ENCODE data around the gene BCAP29.
A peak's percentile ranks its signal among the peaks of the same experiment; 100 is the strongest.

The BCAP29 gene

DNA sequence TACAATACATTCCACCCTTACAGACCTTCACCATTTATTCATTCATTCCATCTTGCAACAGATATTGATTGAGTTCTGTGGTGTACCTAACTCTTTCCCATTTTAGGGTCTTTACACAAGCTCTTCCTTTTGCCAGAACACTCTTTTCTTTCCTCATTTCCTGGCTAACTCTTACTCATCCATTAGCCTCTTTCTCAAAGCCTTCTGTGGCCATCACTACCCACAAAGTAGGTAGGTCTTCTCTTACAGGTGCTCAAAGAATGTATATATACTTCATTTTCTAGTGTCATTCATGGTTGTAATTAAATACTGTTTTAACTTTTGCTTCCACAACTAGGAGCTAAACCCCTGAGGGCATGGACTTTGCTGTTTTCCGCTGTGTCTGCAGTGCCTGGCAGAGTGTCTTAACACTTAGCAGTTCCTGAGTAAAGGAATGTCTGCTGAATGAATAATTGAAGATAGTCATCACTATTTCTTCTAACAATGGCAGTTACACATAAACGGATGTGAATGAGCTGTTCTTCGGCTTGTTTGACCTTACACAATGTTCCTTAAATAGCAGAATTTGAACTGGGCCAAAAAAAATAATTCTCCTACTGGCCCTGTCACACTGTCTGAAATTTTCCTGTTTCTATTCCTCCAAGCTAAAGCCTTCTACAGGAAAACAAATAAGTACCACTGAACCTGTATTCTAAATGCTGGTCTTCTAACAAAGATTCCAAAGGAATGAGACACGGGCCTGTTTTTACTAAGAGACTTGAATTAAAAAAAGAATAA lies 15.1 kb downstream of the BCAP29 start:
- peak; percentile 98 for DNase-seq (ENCODE audit: low read depth)
- no peak overlapping the region for H3K4me3 ChIP-seq (replicated peaks; ENCODE audit: low read depth, low read length)
- TF ChIP-seq, protein P1, sequence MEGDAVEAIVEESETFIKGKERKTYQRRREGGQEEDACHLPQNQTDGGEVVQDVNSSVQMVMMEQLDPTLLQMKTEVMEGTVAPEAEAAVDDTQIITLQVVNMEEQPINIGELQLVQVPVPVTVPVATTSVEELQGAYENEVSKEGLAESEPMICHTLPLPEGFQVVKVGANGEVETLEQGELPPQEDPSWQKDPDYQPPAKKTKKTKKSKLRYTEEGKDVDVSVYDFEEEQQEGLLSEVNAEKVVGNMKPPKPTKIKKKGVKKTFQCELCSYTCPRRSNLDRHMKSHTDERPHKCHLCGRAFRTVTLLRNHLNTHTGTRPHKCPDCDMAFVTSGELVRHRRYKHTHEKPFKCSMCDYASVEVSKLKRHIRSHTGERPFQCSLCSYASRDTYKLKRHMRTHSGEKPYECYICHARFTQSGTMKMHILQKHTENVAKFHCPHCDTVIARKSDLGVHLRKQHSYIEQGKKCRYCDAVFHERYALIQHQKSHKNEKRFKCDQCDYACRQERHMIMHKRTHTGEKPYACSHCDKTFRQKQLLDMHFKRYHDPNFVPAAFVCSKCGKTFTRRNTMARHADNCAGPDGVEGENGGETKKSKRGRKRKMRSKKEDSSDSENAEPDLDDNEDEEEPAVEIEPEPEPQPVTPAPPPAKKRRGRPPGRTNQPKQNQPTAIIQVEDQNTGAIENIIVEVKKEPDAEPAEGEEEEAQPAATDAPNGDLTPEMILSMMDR (IDR thresholded peaks at IDR 0.05; ENCODE audit: low read length, missing control alignments) = no peak

- TF ChIP-seq, protein P1 (IDR thresholded peaks at IDR 0.05; ENCODE audit: low read length, missing control alignments) = no peak
- no peak overlapping the region for H3K4me3 ChIP-seq (replicated peaks; ENCODE audit: low read depth, low read length)
- peak; percentile 81 for DNase-seq (ENCODE audit: low read depth)
These were observed 17.0 kb downstream of the BCAP29 start for GRCh38 chr7:107596881-107597581.

- DNase-seq (ENCODE audit: low read depth) = no peak
- TF ChIP-seq, protein P1 (IDR thresholded peaks at IDR 0.05; ENCODE audit: low read length, missing control alignments) = no peak
- H3K4me3 ChIP-seq (replicated peaks; ENCODE audit: low read depth, low read length) = no peak overlapping the region
These were observed 17.5 kb downstream of the BCAP29 start for GRCh38 chr7:107597582-107597916.

GRCh38 chr7:107597953-107598352 lies 17.9 kb downstream of the BCAP29 start:
- DNase-seq (ENCODE audit: low read depth) = no peak
- TF ChIP-seq, protein P1 (IDR thresholded peaks at IDR 0.05; ENCODE audit: low read length, missing control alignments) = no peak
- no peak overlapping the region for H3K4me3 ChIP-seq (replicated peaks; ENCODE audit: low read depth, low read length)

- TF ChIP-seq, protein P1 (IDR thresholded peaks at IDR 0.05; ENCODE audit: low read length, missing control alignments) = no peak
- no peak for DNase-seq (ENCODE audit: low read depth)
These were observed 19.2 kb downstream of the BCAP29 start for GRCh38 chr7:107599262-107599661.

GRCh38 chr7:107600816-107601215 lies 20.8 kb downstream of the BCAP29 start:
- no peak for DNase-seq (ENCODE audit: low read depth)
- H3K4me3 ChIP-seq (replicated peaks; ENCODE audit: low read depth, low read length) = no peak overlapping the region
- TF ChIP-seq, protein P1 (IDR thresholded peaks at IDR 0.05; ENCODE audit: low read length, missing control alignments) = no peak

More at GRCh38 chr7:107599262-107599661, 19.2 kb downstream of the BCAP29 start:
- no peak overlapping the region for H3K4me3 ChIP-seq (replicated peaks; ENCODE audit: low read depth, low read length)

All from fibroblast of pulmonary artery (primary cell).